Activated T-cell treated with anti-CD3 and anti-CD28 coated beads for 24 hours (primary cell): Measurements from ENCODE around the gene RAPGEF1.

Experiments
- DNase-seq: peaks from one replicate; pipeline ENCODE4 v3.0.0-alpha.2; 2020; ENCODE audit warnings: low read depth

The RAPGEF1 gene

GRCh38 chr9:131585375-131585774 is 154.5 kb downstream of the RAPGEF1 start:
- no peak for DNase-seq

GRCh38 chr9:131584858-131585257 is 155.0 kb downstream of the RAPGEF1 start:
- no peak for DNase-seq

GRCh38 chr9:131583836-131584555 is 155.9 kb downstream of the RAPGEF1 start:
- no peak for DNase-seq

- no peak for DNase-seq
These were observed 156.6 kb downstream of the RAPGEF1 start for GRCh38 chr9:131583337-131583645.

- no peak for DNase-seq
These were observed 157.2 kb downstream of the RAPGEF1 start for GRCh38 chr9:131582466-131583336.

- DNase-seq, result no peak
These were observed 157.8 kb downstream of the RAPGEF1 start for GRCh38 chr9:131582056-131582455.

- no peak for DNase-seq
These were observed 159.5 kb downstream of the RAPGEF1 start for GRCh38 chr9:131580358-131580757.

- DNase-seq, result no peak
These were observed 160.1 kb downstream of the RAPGEF1 start for GRCh38 chr9:131579789-131580211.

- peak; percentile 20 for DNase-seq
These were observed 161.0 kb downstream of the RAPGEF1 start for GRCh38 chr9:131578731-131579504.

GRCh38 chr9:131578021-131578420 is 161.9 kb downstream of the RAPGEF1 start:
- DNase-seq, result no peak

GRCh38 chr9:131577005-131578000 is 162.6 kb downstream of the RAPGEF1 start:
- DNase-seq, result no peak

GRCh38 chr9:131575946-131576853 is 163.7 kb downstream of the RAPGEF1 start:
- no peak for DNase-seq

- DNase-seq, result no peak
These were observed 164.9 kb downstream of the RAPGEF1 start for GRCh38 chr9:131574730-131575640.

- DNase-seq, result no peak
These were observed 172.0 kb downstream of the RAPGEF1 start for GRCh38 chr9:131567910-131568309.

GRCh38 chr9:131566158-131566557 is 173.7 kb downstream of the RAPGEF1 start:
- DNase-seq, result no peak

GRCh38 chr9:131565369-131565768 is 174.5 kb downstream of the RAPGEF1 start:
- no peak for DNase-seq

- DNase-seq, result no peak
These were observed 177.6 kb downstream of the RAPGEF1 start for GRCh38 chr9:131562032-131562959.

GRCh38 chr9:131559421-131560000 is 180.4 kb downstream of the RAPGEF1 start:
- no peak for DNase-seq
